ENCODE data around the gene MUC3A. TPM values are rescaled to one million over a fixed set of nuclear protein-coding genes. Genes with fewer than 3 reads are reported as not detected.

MUC3A gene
- polyA plus RNA-seq, 1 donor, result 0.10 TPM

Other genes with a start within 250 kb of the MUC3A start
- 21.0 TPM for gene POP7, start 243.4 kb upstream of the MUC3A start, polyA plus RNA-seq (ENCODE audit: insufficient read length)
- 0.18 TPM for gene EPO, start 229.1 kb upstream of the MUC3A start, polyA plus RNA-seq (ENCODE audit: insufficient read length)
- gene ZAN, start 215.9 kb upstream of the MUC3A start, polyA plus RNA-seq (ENCODE audit: insufficient read length), result not detected
- gene EPHB4, start 122.0 kb upstream of the MUC3A start, polyA plus RNA-seq (ENCODE audit: insufficient read length), result 38.8 TPM
- gene SLC12A9, start 96.8 kb upstream of the MUC3A start, polyA plus RNA-seq (ENCODE audit: insufficient read length), result 20.7 TPM
- 41.1 TPM for gene TRIP6, start 82.1 kb upstream of the MUC3A start, polyA plus RNA-seq (ENCODE audit: insufficient read length)
- 98.4 TPM for gene SRRT, start 74.4 kb upstream of the MUC3A start, polyA plus RNA-seq (ENCODE audit: insufficient read length)
- 2.0 TPM for gene UFSP1, start 59.8 kb upstream of the MUC3A start, polyA plus RNA-seq (ENCODE audit: insufficient read length)
- gene ACHE, start 53.6 kb upstream of the MUC3A start, polyA plus RNA-seq (ENCODE audit: insufficient read length), result 67.1 TPM
- gene MUC12, start 20.0 kb downstream of the MUC3A start, polyA plus RNA-seq (ENCODE audit: insufficient read length), result 0.48 TPM
- gene MUC17, start 70.5 kb downstream of the MUC3A start, polyA plus RNA-seq (ENCODE audit: insufficient read length), result not detected
- 7.6 TPM for gene TRIM56, start 135.9 kb downstream of the MUC3A start, polyA plus RNA-seq (ENCODE audit: insufficient read length)
- gene SERPINE1, start 177.6 kb downstream of the MUC3A start, polyA plus RNA-seq (ENCODE audit: insufficient read length), result 5.6 TPM
- 17.7 TPM for gene AP1S1, start 204.9 kb downstream of the MUC3A start, polyA plus RNA-seq (ENCODE audit: insufficient read length)
- gene VGF, start 216.0 kb downstream of the MUC3A start, polyA plus RNA-seq (ENCODE audit: insufficient read length), result not detected
- gene NAT16, start 230.8 kb downstream of the MUC3A start, polyA plus RNA-seq (ENCODE audit: insufficient read length), result not detected

Data from forelimb muscle (tissue), 1 donor.